ENCODE results near the gene SMARCB1.

GRCh38 chr22:23762842-23763578 is 23.8 kb upstream of the SMARCB1 start, which contains the start of gene C22orf15:
- TF ChIP-seq EZH2phosphoT487 (IDR thresholded peaks at IDR 0.05; ENCODE audit: low read depth), result no peak
- TF ChIP-seq CTCF (IDR thresholded peaks at IDR 0.05; ENCODE audit: low read depth, low read length), result no peak

All from OCI-LY3 (cell line).